ENCODE results near the gene TBC1D22B. TPM values are rescaled to one million over a fixed set of nuclear protein-coding genes. Genes with fewer than 3 reads are reported as not detected.

Gene TBC1D22B
- total and polyA plus RNA-seq, 5 donors from 2014 or later: 8.2 to 13.3 (median 9.1) TPM

DNA sequence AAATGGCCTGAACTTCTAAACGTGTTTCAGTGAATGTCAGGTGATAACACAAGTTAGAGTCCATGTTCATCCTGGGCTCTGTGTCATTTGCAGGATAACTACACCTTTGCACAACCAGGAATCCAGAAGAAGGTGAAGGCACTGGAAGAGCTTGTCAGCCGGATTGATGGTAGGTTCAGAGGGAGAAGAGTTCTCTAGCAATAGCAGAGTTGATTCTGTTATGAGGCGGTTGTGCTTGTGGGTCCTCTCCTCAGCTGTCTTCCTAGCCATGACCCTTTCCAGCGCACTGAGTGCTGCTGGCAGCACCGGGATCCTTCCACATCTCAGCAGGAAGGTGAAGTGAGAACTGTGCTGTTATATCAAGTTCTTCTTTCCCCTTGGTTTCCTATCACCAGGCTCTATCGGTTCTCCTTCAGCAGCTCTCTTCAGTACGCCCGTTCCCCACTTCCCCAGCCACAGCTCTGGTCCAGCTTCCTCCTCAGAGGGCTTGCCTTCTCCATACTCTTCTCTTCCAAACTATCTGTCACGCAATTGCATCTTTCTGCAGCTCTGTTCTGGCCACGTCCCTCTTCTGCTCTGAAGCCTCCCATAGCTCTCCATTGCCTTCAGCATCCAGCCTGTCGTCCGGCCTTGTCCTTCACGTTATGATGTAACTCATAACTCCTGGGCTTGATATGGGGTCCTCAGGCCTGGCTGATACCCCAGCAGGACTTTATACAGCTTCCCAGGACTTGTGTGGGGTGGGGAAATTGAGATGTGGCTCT, 56.3 kb downstream of the TBC1D22B start:
- H3K27ac ChIP-seq (ENCODE audit: insufficient read depth, low read length, poor library complexity, severe bottlenecking): no peak overlapping the region
- no peaks in the 10 kb centered on the region for H3K9me3 ChIP-seq (ENCODE audit: control insufficient read depth in 2 of 2, low read length in 2 of 2)
- peaks cover 61% of the 10 kb centered on the region for H3K36me3 ChIP-seq (ENCODE audit: control insufficient read depth, insufficient read depth, low read length)
- Mint-ChIP-seq H3K36me3 (peaks cover 29% of the 10 kb centered on the region), H3K27me3 (no peaks in the 10 kb centered on the region), H3K9me3 (no peaks in the 10 kb centered on the region), H3K4me3 (no peak overlapping the region), H3K4me1 (peaks cover 0 to 11% (median 2%) of the 10 kb centered on the region in 4 donors), H3K27ac (peak overlapping the region; percentile 33 to 76 (median 71))
- ATAC-seq (ENCODE audit: low read depth in 2 of 2) (no peak), DNase-seq (no peak)
- no peaks in the 10 kb centered on the region for H3K27me3 ChIP-seq (ENCODE audit: control insufficient read depth, insufficient read depth, low read length)
- no peak overlapping the region for H3K4me3 ChIP-seq (ENCODE audit: low read depth, low read length)
- no peaks in the 10 kb centered on the region for H3K4me1 ChIP-seq (ENCODE audit: control insufficient read depth, insufficient read depth, low read length, poor library complexity, severe bottlenecking)

DNA sequence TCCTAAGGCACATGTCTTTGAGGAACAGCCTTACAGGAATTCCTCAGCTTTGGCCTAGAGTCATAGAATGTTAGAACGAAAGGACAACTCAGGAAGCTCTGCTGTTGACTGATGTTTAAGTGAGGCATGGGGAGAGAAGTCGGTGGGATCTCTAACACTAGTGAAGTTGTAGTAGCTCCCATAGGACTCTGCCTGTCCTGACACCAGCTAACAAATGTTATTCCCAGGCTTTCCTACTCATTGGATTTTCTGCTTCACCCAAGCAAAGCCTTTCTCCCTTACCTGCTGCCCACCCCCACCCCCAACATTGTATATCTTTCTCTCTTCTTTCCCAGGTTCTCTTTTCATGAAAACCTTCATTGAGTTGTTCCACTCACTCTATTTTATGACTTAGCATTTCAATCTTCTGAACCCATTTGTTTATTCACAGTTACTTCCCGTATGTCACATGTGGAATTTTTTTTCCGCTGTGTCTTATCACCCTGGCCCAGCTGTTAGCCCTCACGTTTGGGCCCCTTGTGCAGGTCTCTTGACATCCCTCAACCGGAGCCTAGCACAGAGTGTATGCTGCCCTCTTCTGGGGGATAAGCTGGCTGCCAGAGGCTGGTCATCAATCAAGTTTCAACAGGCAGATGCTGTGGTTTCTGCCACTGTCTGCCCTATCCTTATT, 57.0 kb downstream of the TBC1D22B start:
- H3K27me3 ChIP-seq (ENCODE audit: control insufficient read depth, insufficient read depth, low read length): no peaks in the 10 kb centered on the region
- Mint-ChIP-seq H3K27me3 (no peaks in the 10 kb centered on the region), H3K4me3 (no peak overlapping the region), H3K4me1 (peaks cover 0 to 11% (median 2%) of the 10 kb centered on the region in 4 donors), H3K27ac (peak overlapping the region in 1 of 3 donors; percentile 78), H3K36me3 (peaks cover 27% of the 10 kb centered on the region), H3K9me3 (no peaks in the 10 kb centered on the region)
- H3K4me3 ChIP-seq (ENCODE audit: low read depth, low read length): no peak overlapping the region
- no peak overlapping the region for H3K27ac ChIP-seq (ENCODE audit: insufficient read depth, low read length, poor library complexity, severe bottlenecking)
- peaks cover 64% of the 10 kb centered on the region for H3K36me3 ChIP-seq (ENCODE audit: control insufficient read depth, insufficient read depth, low read length)
- H3K4me1 ChIP-seq (ENCODE audit: control insufficient read depth, insufficient read depth, low read length, poor library complexity, severe bottlenecking): no peaks in the 10 kb centered on the region
- ATAC-seq (ENCODE audit: low read depth in 2 of 2) (peak; percentile 37 to 69), DNase-seq (peak in 2 of 3 donors; percentile 8 to 69)
- no peaks in the 10 kb centered on the region for H3K9me3 ChIP-seq (ENCODE audit: control insufficient read depth in 2 of 2, low read length in 2 of 2)

- DNase-seq: no peak
- no peaks in the 10 kb centered on the region for H3K9me3 ChIP-seq (ENCODE audit: control insufficient read depth in 2 of 2, low read length in 2 of 2)
- Mint-ChIP-seq H3K36me3 (peaks cover 31% of the 10 kb centered on the region), H3K4me1 (peaks cover 0 to 11% (median 2%) of the 10 kb centered on the region in 4 donors), H3K9me3 (no peaks in the 10 kb centered on the region), H3K4me3 (no peak overlapping the region), H3K27ac (no peak overlapping the region), H3K27me3 (no peaks in the 10 kb centered on the region)
- no peak for ATAC-seq (ENCODE audit: low read depth in 2 of 2)
- peaks cover 69% of the 10 kb centered on the region for H3K36me3 ChIP-seq (ENCODE audit: control insufficient read depth, insufficient read depth, low read length)
- H3K4me3 ChIP-seq (ENCODE audit: low read depth, low read length): no peak overlapping the region
- H3K27me3 ChIP-seq (ENCODE audit: control insufficient read depth, insufficient read depth, low read length): no peaks in the 10 kb centered on the region
- no peaks in the 10 kb centered on the region for H3K4me1 ChIP-seq (ENCODE audit: control insufficient read depth, insufficient read depth, low read length, poor library complexity, severe bottlenecking)
- no peak overlapping the region for H3K27ac ChIP-seq (ENCODE audit: insufficient read depth, low read length, poor library complexity, severe bottlenecking)
These were observed 57.6 kb downstream of the TBC1D22B start for GRCh38 chr6:37315157-37315515.

DNA sequence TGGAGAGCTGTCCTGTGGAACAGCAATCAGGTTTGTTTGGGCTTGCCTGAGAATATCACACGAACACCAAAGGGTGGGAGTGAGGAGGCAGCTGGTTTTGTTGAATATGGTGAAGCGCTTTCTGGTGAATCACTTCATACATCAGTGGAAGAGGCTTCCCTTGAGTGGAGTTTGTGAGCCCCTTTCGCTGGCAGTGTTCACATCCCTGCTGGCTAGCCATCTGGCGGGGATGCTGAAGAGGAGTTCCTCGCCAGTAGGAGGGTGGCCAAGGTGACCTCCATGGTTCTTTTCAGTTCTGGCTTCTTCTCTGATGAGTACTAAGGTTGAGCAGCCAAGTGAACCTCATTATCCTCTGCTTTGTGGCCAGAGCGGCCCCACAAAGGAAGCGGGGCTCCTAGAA, 58.5 kb downstream of the TBC1D22B start:
- Mint-ChIP-seq H3K9me3 (no peaks in the 10 kb centered on the region), H3K27me3 (no peaks in the 10 kb centered on the region), H3K4me3 (no peak overlapping the region), H3K4me1 (peaks cover 0 to 8% (median 2%) of the 10 kb centered on the region in 4 donors), H3K36me3 (peaks cover 31% of the 10 kb centered on the region), H3K27ac (no peak overlapping the region)
- no peaks in the 10 kb centered on the region for H3K27me3 ChIP-seq (ENCODE audit: control insufficient read depth, insufficient read depth, low read length)
- ATAC-seq (ENCODE audit: low read depth in 2 of 2) (no peak), DNase-seq (no peak)
- H3K9me3 ChIP-seq (ENCODE audit: control insufficient read depth in 2 of 2, low read length in 2 of 2): no peaks in the 10 kb centered on the region
- H3K4me3 ChIP-seq (ENCODE audit: low read depth, low read length): no peak overlapping the region
- no peak overlapping the region for H3K27ac ChIP-seq (ENCODE audit: insufficient read depth, low read length, poor library complexity, severe bottlenecking)
- H3K4me1 ChIP-seq (ENCODE audit: control insufficient read depth, insufficient read depth, low read length, poor library complexity, severe bottlenecking): no peaks in the 10 kb centered on the region
- H3K36me3 ChIP-seq (ENCODE audit: control insufficient read depth, insufficient read depth, low read length): peaks cover 78% of the 10 kb centered on the region

- Histone ChIP-seq H3K9me3 (ENCODE audit: control insufficient read depth in 2 of 2, low read length in 2 of 2) (no peaks in the 10 kb centered on the region), H3K27ac (ENCODE audit: insufficient read depth, low read length, poor library complexity, severe bottlenecking) (no peak overlapping the region), H3K36me3 (ENCODE audit: control insufficient read depth, insufficient read depth, low read length) (peaks cover 85% of the 10 kb centered on the region), H3K4me1 (ENCODE audit: control insufficient read depth, insufficient read depth, low read length, poor library complexity, severe bottlenecking) (no peaks in the 10 kb centered on the region), H3K27me3 (ENCODE audit: control insufficient read depth, insufficient read depth, low read length) (no peaks in the 10 kb centered on the region), H3K4me3 (ENCODE audit: low read depth, low read length) (no peak overlapping the region)
- DNase-seq: no peak
- no peak overlapping the region for H3K27ac Mint-ChIP-seq
- no peaks in the 10 kb centered on the region for H3K9me3 Mint-ChIP-seq
- no peak overlapping the region for H3K4me3 Mint-ChIP-seq
- peaks cover 37% of the 10 kb centered on the region for H3K36me3 Mint-ChIP-seq
- no peak for ATAC-seq (ENCODE audit: low read depth in 2 of 2)
- no peaks in the 10 kb centered on the region for H3K27me3 Mint-ChIP-seq
- H3K4me1 Mint-ChIP-seq: peaks cover 0 to 5% (median 2%) of the 10 kb centered on the region in 4 donors
These were observed 59.9 kb downstream of the TBC1D22B start for GRCh38 chr6:37317312-37318038.

GRCh38 chr6:37319156-37319555, 61.6 kb downstream of the TBC1D22B start:
- no peak overlapping the region for H3K27ac ChIP-seq (ENCODE audit: insufficient read depth, low read length, poor library complexity, severe bottlenecking)
- ATAC-seq (ENCODE audit: low read depth in 2 of 2) (no peak), DNase-seq (no peak)
- H3K9me3 ChIP-seq (ENCODE audit: control insufficient read depth in 2 of 2, low read length in 2 of 2): no peaks in the 10 kb centered on the region
- no peaks in the 10 kb centered on the region for H3K4me1 ChIP-seq (ENCODE audit: control insufficient read depth, insufficient read depth, low read length, poor library complexity, severe bottlenecking)
- Mint-ChIP-seq H3K4me3 (no peak overlapping the region), H3K27me3 (no peaks in the 10 kb centered on the region), H3K27ac (no peak overlapping the region), H3K9me3 (no peaks in the 10 kb centered on the region), H3K4me1 (peaks cover 0 to 5% (median 1%) of the 10 kb centered on the region in 4 donors), H3K36me3 (peaks cover 24% of the 10 kb centered on the region)
- H3K27me3 ChIP-seq (ENCODE audit: control insufficient read depth, insufficient read depth, low read length): no peaks in the 10 kb centered on the region
- peaks cover 79% of the 10 kb centered on the region for H3K36me3 ChIP-seq (ENCODE audit: control insufficient read depth, insufficient read depth, low read length)
- H3K4me3 ChIP-seq (ENCODE audit: low read depth, low read length): no peak overlapping the region

DNA sequence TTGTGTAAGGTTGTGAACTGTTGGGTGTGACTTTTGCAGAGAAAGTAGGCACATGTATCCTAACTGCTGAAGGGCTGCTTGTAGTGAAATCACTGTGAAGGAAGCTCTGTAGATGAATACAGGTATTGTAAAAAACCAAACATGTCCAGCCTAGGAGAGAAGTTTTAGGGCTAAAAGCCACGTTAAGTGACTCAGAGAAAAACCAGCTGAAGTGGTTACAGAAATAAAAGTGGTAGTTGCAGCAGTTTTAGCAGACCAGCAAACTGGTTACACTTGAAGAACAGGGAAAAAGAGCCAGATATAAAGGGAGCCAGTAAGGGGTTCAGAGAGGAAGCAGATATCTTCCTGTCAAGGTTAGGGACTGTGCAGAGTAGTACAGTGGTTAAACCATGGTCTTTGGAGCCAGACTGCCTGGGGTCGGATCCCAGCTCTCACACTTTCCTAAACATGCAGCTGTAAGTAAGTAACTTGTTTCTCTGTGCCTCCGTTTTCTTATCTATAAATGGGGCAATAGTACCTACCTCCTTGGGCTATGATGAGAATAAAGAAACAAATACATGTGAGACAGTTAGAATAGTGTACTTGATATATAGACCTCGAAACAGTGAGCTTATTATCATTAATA, 62.4 kb downstream of the TBC1D22B start:
- DNase-seq (no peak), ATAC-seq (ENCODE audit: low read depth in 2 of 2) (no peak)
- Histone ChIP-seq H3K36me3 (ENCODE audit: control insufficient read depth, insufficient read depth, low read length) (peaks cover 74% of the 10 kb centered on the region), H3K27me3 (ENCODE audit: control insufficient read depth, insufficient read depth, low read length) (no peaks in the 10 kb centered on the region), H3K27ac (ENCODE audit: insufficient read depth, low read length, poor library complexity, severe bottlenecking) (no peak overlapping the region), H3K4me1 (ENCODE audit: control insufficient read depth, insufficient read depth, low read length, poor library complexity, severe bottlenecking) (no peaks in the 10 kb centered on the region), H3K4me3 (ENCODE audit: low read depth, low read length) (no peak overlapping the region), H3K9me3 (ENCODE audit: control insufficient read depth in 2 of 2, low read length in 2 of 2) (no peaks in the 10 kb centered on the region)
- peaks cover 16% of the 10 kb centered on the region for H3K36me3 Mint-ChIP-seq
- H3K4me1 Mint-ChIP-seq: peaks cover 0 to under 1% (median 0%) of the 10 kb centered on the region in 4 donors
- peak overlapping the region in 1 of 3 donors; percentile 63 for H3K27ac Mint-ChIP-seq
- H3K9me3 Mint-ChIP-seq: no peaks in the 10 kb centered on the region
- no peak overlapping the region for H3K4me3 Mint-ChIP-seq
- no peaks in the 10 kb centered on the region for H3K27me3 Mint-ChIP-seq
